Suprapubic skin (tissue), 4 donors: ENCODE results near the gene CALHM2. TPM values are rescaled to one million over a fixed set of nuclear protein-coding genes. Genes with fewer than 3 reads are reported as not detected.

Experiments used
- DNase-seq, 2 donors: peaks; one replicate each; pipeline ENCODE4 v3.0.0-alpha.2; 2019; ENCODE audit warnings: low spot score in 2 of 2
- H3K27ac ChIP-seq: fragments of 200-600 bp; sonication (generic); one replicate; pipeline ENCODE4 v1.5.1; 2019
- H3K27me3 ChIP-seq: fragments of 200-600 bp; sonication (generic); one replicate; pipeline ENCODE4 v1.5.1; 2019
- H3K36me3 ChIP-seq: fragments of 200-600 bp; sonication (generic); one replicate; pipeline ENCODE4 v1.5.1; 2019
- H3K4me1 ChIP-seq: fragments of 200-600 bp; sonication (generic); one replicate; pipeline ENCODE4 v1.5.1; 2019
- H3K4me3 ChIP-seq: fragments of 200-600 bp; sonication (generic); one replicate; pipeline ENCODE4 v1.5.1; 2019; ENCODE audit warnings: mild to moderate bottlenecking
- H3K9me3 ChIP-seq: fragments of 200-600 bp; sonication (generic); one replicate; pipeline ENCODE4 v1.5.1; 2019
- EP300 ChIP-seq: sonication (generic); formaldehyde crosslinking; IDR thresholded peaks from one replicate; pipeline ENCODE4 v1.6.1; 2017; ENCODE audit warnings: antibody characterized with exemption
- POLR2A ChIP-seq, 2 donors: fragments of 450-650 bp; IDR thresholded peaks; one replicate each; pipeline ENCODE4 v1.6.1; 2017; ENCODE audit warnings: antibody characterized with exemption in 2 of 2, mild to moderate bottlenecking in 2 of 2, moderate library complexity in 2 of 2
- POLR2AphosphoS5 ChIP-seq, 3 donors: sonication (generic); formaldehyde crosslinking; IDR thresholded peaks; one replicate each; pipeline ENCODE4 v1.6.1; 2017; ENCODE audit warnings: antibody characterized with exemption in 3 of 3
- whole genome bisulfite sequencing: methylation state at CpG from one replicate; pipeline ENCODE4 v1.1.5; 2018; 5-methylcytosine and 5-hydroxymethylcytosine counted together
- total RNA-seq, 4 donors: library from RNA; depleted of rRNA; stranded (reverse); fragments of >200 nt; gene quantifications; one replicate each; pipeline ENCODE4 v1.1.0, GENCODE V29; 2016
- TF ChIP-seq, protein P1 (sequence below), 2 donors: fragments of 200-600 bp in 1 of 2; fragments of 450-650 bp in 1 of 2; sonication (generic) in 1 of 2; IDR thresholded peaks; one replicate each; pipeline ENCODE4 v1.5.1; 2016 to 2019; ENCODE audit warnings: antibody characterized with exemption in 2 of 2, mild to moderate bottlenecking in 1 of 2, moderate library complexity in 1 of 2

Gene CALHM2
- total RNA-seq, 4 donors from 2014 or later = 13.7 to 17.9 (median 16.3) TPM

DNA sequence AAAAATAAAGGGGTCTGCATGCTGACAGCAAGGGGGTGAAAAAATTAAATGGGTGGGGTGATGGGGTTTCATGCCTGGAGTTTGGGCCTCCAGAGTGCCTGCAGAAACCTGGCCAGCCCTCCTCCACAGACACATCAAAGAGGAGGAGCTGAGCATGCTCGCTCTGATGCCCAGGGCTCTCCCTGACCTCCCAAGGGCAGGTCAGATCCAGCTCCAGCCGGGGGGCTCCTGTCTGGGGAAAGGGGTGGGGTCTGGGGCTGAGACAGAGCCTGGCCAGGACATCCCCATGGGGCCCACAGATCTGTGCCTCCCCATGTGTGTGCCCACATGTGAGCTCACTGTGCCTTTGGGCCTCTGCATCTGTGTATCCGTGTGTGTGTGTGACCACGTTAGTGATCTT lies 7.4 kb upstream of the CALHM2 start:
- H3K4me1 ChIP-seq = peaks cover 4% of the 10 kb centered on the region
- no peaks in the 10 kb centered on the region for H3K9me3 ChIP-seq
- H3K36me3 ChIP-seq = no peaks in the 10 kb centered on the region
- DNase-seq = no peak
- no peaks in the 10 kb centered on the region for H3K27me3 ChIP-seq
- WGBS = 79% methylated on average over 2 of the region's 4 CpGs
- no peak overlapping the region for H3K27ac ChIP-seq
- H3K4me3 ChIP-seq = no peak overlapping the region
- TF ChIP-seq, protein P1, sequence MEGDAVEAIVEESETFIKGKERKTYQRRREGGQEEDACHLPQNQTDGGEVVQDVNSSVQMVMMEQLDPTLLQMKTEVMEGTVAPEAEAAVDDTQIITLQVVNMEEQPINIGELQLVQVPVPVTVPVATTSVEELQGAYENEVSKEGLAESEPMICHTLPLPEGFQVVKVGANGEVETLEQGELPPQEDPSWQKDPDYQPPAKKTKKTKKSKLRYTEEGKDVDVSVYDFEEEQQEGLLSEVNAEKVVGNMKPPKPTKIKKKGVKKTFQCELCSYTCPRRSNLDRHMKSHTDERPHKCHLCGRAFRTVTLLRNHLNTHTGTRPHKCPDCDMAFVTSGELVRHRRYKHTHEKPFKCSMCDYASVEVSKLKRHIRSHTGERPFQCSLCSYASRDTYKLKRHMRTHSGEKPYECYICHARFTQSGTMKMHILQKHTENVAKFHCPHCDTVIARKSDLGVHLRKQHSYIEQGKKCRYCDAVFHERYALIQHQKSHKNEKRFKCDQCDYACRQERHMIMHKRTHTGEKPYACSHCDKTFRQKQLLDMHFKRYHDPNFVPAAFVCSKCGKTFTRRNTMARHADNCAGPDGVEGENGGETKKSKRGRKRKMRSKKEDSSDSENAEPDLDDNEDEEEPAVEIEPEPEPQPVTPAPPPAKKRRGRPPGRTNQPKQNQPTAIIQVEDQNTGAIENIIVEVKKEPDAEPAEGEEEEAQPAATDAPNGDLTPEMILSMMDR (IDR thresholded peaks at IDR 0.05) = no peak
- TF ChIP-seq EP300 (no peak), POLR2AphosphoS5 (IDR thresholded peaks at IDR 0.05) (no peak), POLR2A (IDR thresholded peaks at IDR 0.05) (no peak)

DNA sequence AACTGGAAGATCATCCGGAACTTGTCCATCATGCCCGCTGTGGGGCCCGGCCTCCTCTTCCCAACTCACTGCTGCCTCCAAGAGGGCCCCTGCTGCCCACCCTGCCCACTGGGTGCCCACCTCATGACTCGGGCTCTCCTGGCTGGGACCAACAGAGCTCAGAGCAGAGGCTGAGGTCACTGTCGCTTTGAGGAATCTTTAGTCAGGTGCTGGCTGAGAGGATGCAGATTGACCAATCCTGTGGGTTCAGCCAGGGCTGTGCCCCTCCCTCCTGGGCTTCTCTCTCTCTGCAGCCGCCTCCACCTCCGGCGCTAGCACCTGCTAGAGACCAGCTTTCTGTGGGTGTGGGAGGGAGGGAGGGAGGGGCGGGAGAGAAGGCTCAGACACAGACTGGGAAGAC lies 6.5 kb upstream of the CALHM2 start, which contains the start of gene CALHM1:
Gene CALHM1, minus strand, starts transcription at position 181 of the 400 bp plus-strand sequence. Its CDS starts 149 bp downstream, at position 32.
- Histone ChIP-seq H3K36me3 (no peaks in the 10 kb centered on the region), H3K4me3 (no peak within 1 kb of the TSS), H3K27ac (no peak within 1 kb of the TSS), H3K9me3 (no peaks in the 10 kb centered on the region), H3K27me3 (no peaks in the 10 kb centered on the region), H3K4me1 (peaks cover 4% of the 10 kb centered on the region)
- DNase-seq = no peak
- no peak for TF ChIP-seq EP300
- TF ChIP-seq POLR2A (IDR thresholded peaks at IDR 0.05) = no peak
- WGBS = 60% methylated on average over 6 of the region's 9 CpGs

DNA sequence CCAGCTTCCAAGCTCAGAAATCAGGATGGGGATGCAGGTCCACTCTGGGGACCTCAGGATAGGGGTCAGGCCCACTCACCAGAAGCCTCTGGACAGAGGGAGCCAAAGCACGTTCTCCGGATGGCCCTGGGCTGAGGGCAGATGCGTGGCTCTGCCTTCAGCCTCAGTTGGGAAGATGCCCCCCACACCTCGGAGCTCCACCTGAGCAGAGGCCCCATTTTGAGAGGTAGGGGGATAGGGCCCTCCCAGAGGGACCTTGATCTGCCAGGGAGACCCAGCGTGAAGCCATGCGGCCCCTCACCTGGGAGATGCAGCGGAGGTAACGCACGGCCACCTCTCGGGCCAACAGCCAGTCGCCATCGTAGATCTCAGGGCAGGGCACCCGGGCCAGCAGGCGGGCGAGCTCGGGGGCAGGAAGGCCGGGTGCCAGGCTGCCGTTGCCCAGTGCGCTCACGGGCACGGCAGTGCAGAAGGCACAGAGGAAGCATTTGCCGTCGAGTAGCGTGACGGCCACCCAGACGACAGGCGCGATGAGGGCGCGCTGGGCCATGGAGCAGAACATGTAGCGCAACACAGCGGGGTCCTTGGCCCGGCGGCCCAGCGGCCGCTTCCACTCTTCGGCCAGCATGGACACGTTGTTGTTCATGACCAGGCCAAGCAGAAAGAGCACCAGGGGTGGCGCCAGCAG lies 5.9 kb upstream of the CALHM2 start:
- Histone ChIP-seq H3K9me3 (no peaks in the 10 kb centered on the region), H3K27ac (no peak overlapping the region), H3K4me3 (no peak overlapping the region), H3K4me1 (peaks cover 4% of the 10 kb centered on the region), H3K27me3 (no peaks in the 10 kb centered on the region), H3K36me3 (no peaks in the 10 kb centered on the region)
- no peak for DNase-seq
- 95% methylated on average over 26 of the region's 39 CpGs for WGBS
- TF ChIP-seq EP300 (no peak), POLR2A (IDR thresholded peaks at IDR 0.05) (no peak), POLR2AphosphoS5 (IDR thresholded peaks at IDR 0.05) (no peak)
- TF ChIP-seq, protein P1 (IDR thresholded peaks at IDR 0.05) = no peak

DNA sequence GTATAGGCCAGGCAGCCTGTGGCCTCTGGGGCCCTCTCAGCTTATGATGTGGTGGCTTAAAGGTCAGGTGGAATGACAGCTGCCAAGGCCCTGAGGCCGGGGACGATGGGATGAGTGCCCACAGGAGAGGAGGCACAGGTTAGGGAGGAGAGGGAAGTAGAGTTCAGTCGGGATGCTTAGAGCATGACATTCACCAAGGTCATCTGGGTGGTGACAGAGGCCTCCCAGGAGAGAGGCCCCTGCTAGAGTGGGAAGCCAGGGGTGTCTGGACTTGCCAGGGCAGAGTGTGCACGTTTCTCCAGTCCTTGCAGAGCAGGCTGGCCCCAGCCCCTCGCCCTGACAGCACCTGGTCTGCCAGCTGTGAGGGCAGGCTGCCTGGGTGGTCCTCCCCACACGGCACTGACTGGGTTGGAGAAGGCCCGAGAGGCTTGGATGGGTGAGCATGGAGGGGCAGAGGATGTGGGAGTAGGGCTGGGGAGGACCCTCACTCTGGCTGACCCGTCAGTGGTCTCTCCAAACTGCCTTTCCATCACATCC lies 5.1 kb upstream of the CALHM2 start:
- no peak for DNase-seq
- TF ChIP-seq EP300 = no peak
- Histone ChIP-seq H3K27me3 (no peaks in the 10 kb centered on the region), H3K4me1 (peaks cover 11% of the 10 kb centered on the region), H3K4me3 (no peak overlapping the region), H3K27ac (no peak overlapping the region), H3K9me3 (no peaks in the 10 kb centered on the region), H3K36me3 (no peaks in the 10 kb centered on the region)
- WGBS = 70% methylated on average over 8 of the region's 8 CpGs

DNA sequence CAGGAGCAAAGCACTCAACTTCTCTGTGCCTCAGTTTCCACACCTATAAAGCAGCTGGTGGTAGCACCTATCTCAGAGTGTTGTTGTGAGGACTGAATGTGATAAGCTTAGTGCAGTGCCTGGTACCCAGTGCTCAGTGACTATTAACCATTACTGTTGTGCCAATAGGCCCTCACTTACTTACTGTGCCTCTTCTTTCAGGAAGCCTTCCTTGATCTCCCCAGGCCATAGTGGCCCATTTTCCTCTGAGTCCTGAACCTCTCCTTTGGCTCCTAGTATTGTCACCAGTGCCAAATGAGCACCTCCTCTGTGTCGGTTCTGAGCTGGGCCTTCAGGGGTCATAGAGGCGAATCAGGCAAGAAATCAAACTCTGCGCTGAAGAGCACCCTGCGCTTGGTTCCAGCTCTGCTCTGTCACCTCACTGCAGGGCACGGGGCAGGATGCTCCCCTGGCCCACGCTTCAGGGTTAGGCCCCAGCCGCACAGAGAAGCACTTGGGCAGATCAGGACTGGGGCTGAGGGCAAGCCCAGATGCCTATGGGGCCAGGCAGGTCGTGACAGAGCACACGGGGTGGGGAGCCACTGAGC lies 4.0 kb upstream of the CALHM2 start:
- Histone ChIP-seq H3K27me3 (no peaks in the 10 kb centered on the region), H3K4me1 (peaks cover 18% of the 10 kb centered on the region), H3K4me3 (no peak overlapping the region), H3K27ac (no peak overlapping the region), H3K9me3 (no peaks in the 10 kb centered on the region), H3K36me3 (no peaks in the 10 kb centered on the region)
- TF ChIP-seq POLR2A (IDR thresholded peaks at IDR 0.05) (no peak), EP300 (no peak), POLR2AphosphoS5 (IDR thresholded peaks at IDR 0.05) (no peak)
- TF ChIP-seq, protein P1 (IDR thresholded peaks at IDR 0.05) = no peak
- DNase-seq = no peak
- WGBS = 59% methylated on average over 8 of the region's 9 CpGs

DNA sequence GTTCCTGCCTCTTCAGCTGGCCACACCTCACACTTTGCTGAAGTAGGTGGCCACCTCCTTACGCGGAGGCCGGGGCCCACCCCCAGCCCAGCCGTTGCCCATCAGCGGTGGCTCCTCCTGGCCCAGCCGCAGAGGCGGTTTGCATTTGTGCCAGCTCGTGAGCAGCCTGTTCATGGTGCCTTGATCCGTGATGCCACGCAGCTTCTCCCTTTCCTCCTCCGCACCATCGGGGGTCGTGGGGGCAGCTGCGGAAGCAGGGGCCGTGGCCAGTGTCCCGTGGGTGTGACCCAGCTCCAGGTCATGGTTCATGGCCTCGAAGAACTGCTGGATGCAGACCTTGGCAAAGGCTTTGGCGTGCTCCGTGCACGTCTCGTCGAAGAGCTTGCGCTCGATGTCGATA lies 3.1 kb upstream of the CALHM2 start:
- DNase-seq = no peak
- TF ChIP-seq EP300 (no peak), POLR2A (IDR thresholded peaks at IDR 0.05) (no peak), POLR2AphosphoS5 (IDR thresholded peaks at IDR 0.05) (no peak)
- TF ChIP-seq, protein P1 (IDR thresholded peaks at IDR 0.05) = no peak
- Histone ChIP-seq H3K9me3 (no peaks in the 10 kb centered on the region), H3K27ac (no peak overlapping the region), H3K4me1 (peaks cover 28% of the 10 kb centered on the region), H3K4me3 (no peak overlapping the region), H3K27me3 (no peaks in the 10 kb centered on the region), H3K36me3 (no peaks in the 10 kb centered on the region)
- 85% methylated on average over 25 of the region's 25 CpGs for WGBS
